Measurements from ENCODE around the gene PTPRT.

GRCh38 chr20:42186337-42186736 lies 1003.4 kb downstream of the PTPRT start:
- TF ChIP-seq EZH2 (IDR thresholded peaks at IDR 0.05) (no peak), POLR2AphosphoS5 (IDR thresholded peaks at IDR 0.05; ENCODE audit: borderline replicate concordance, low read depth, low read length) (no peak)
